DND-41 (cell line): ENCODE data around the gene TMEM245.

Experiments
- ATAC-seq: fragments of 200-7000 bp; cut with Tn5 transposase; 3 replicates; pipeline ENCODE4 v1.9.1; 2021; ENCODE audit warnings: low read depth; ENCODE audit not compliant: insufficient read depth
- DNase-seq: peaks from one replicate; pipeline ENCODE4 v3.0.0-alpha.2; 2020
- H2AFZ ChIP-seq: 2 replicates; pipeline ENCODE4 v1.6.0; 2012; ENCODE audit warnings: low read depth, low read length
- H3K27ac ChIP-seq: 2 replicates; pipeline ENCODE4 v1.5.1; 2012; ENCODE audit warnings: low read length, inconsistent platforms
- H3K27me3 ChIP-seq: fragments of 200-600 bp; sonication (generic); 2 replicates; pipeline ENCODE4 v1.6.0; 2012; ENCODE audit warnings: low read length, mild to moderate bottlenecking, inconsistent platforms; ENCODE audit not compliant: insufficient read depth, poor library complexity
- H3K36me3 ChIP-seq: 2 replicates; pipeline ENCODE4 v1.5.1; 2012; ENCODE audit warnings: low read length, inconsistent platforms; ENCODE audit not compliant: insufficient read depth
- H3K4me1 ChIP-seq: 2 replicates; pipeline ENCODE4 v1.5.1; 2012; ENCODE audit warnings: mild to moderate bottlenecking, low read length; ENCODE audit not compliant: insufficient read depth
- H3K4me2 ChIP-seq: 2 replicates; pipeline ENCODE4 v1.6.0; 2012; ENCODE audit warnings: mild to moderate bottlenecking, moderate library complexity, low read length, inconsistent platforms; ENCODE audit not compliant: insufficient read depth
- H3K4me3 ChIP-seq, 2 experiments: fragments of 200-600 bp in 1 of 2; shearing (Covaris generic) in 1 of 2; 2 replicates each; pipeline ENCODE4 v1.5.1; 2012 to 2016; ENCODE audit warnings: inconsistent platforms in 2 of 2, low read length in 2 of 2, mild to moderate bottlenecking in 2 of 2, low read depth in 1 of 2, moderate library complexity in 1 of 2
- H3K79me2 ChIP-seq: 2 replicates; pipeline ENCODE4 v1.6.0; 2012; ENCODE audit warnings: low read length, inconsistent platforms; ENCODE audit not compliant: insufficient read depth
- H3K9ac ChIP-seq: 2 replicates; pipeline ENCODE4 v1.6.0; 2012; ENCODE audit warnings: low read depth, mild to moderate bottlenecking, inconsistent platforms, low read length, moderate library complexity
- H3K9me3 ChIP-seq: 2 replicates; pipeline ENCODE4 v1.5.1; 2012; ENCODE audit warnings: low read length, moderate library complexity, mild to moderate bottlenecking, inconsistent platforms; ENCODE audit not compliant: insufficient read depth, severe bottlenecking
- H4K20me1 ChIP-seq: 2 replicates; pipeline ENCODE4 v1.6.0; 2012; ENCODE audit warnings: low read length; ENCODE audit not compliant: insufficient read depth
- EZH2 ChIP-seq: IDR thresholded peaks from 3 replicates; pipeline ENCODE4 v1.6.1; 2012; ENCODE audit warnings: borderline replicate concordance, low read depth, mild to moderate bottlenecking, moderate library complexity, low read length, inconsistent platforms; ENCODE audit not compliant: severe bottlenecking
- TF ChIP-seq, protein P1 (sequence below): IDR thresholded peaks from 2 replicates; pipeline ENCODE4 v1.5.1; 2012; ENCODE audit warnings: borderline replicate concordance, low read length, moderate library complexity, mild to moderate bottlenecking; ENCODE audit not compliant: poor library complexity, severe bottlenecking; ENCODE audit errors: extremely low read depth

The TMEM245 gene

GRCh38 chr9:109108318-109108717 is 11.4 kb downstream of the TMEM245 start:
- H3K27ac ChIP-seq: no peak overlapping the region
- no peak overlapping the region for H3K4me3 ChIP-seq
- H3K9me3 ChIP-seq: no peaks in the 10 kb centered on the region
- no peak for DNase-seq
- no peak overlapping the region for H3K4me2 ChIP-seq
- no peaks in the 10 kb centered on the region for H3K27me3 ChIP-seq
- no peak overlapping the region for H2AFZ ChIP-seq
- H3K79me2 ChIP-seq: peaks cover 98% of the 10 kb centered on the region
- no peak overlapping the region for H3K9ac ChIP-seq
- ATAC-seq: no peak
- H4K20me1 ChIP-seq: peaks cover 36% of the 10 kb centered on the region
- H3K36me3 ChIP-seq: peaks cover 34% of the 10 kb centered on the region
- TF ChIP-seq, protein P1, sequence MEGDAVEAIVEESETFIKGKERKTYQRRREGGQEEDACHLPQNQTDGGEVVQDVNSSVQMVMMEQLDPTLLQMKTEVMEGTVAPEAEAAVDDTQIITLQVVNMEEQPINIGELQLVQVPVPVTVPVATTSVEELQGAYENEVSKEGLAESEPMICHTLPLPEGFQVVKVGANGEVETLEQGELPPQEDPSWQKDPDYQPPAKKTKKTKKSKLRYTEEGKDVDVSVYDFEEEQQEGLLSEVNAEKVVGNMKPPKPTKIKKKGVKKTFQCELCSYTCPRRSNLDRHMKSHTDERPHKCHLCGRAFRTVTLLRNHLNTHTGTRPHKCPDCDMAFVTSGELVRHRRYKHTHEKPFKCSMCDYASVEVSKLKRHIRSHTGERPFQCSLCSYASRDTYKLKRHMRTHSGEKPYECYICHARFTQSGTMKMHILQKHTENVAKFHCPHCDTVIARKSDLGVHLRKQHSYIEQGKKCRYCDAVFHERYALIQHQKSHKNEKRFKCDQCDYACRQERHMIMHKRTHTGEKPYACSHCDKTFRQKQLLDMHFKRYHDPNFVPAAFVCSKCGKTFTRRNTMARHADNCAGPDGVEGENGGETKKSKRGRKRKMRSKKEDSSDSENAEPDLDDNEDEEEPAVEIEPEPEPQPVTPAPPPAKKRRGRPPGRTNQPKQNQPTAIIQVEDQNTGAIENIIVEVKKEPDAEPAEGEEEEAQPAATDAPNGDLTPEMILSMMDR: no peak
- TF ChIP-seq EZH2: no peak
- H3K4me1 ChIP-seq: peaks cover 4% of the 10 kb centered on the region; the same call in 1 of the 2 replicates

DNA sequence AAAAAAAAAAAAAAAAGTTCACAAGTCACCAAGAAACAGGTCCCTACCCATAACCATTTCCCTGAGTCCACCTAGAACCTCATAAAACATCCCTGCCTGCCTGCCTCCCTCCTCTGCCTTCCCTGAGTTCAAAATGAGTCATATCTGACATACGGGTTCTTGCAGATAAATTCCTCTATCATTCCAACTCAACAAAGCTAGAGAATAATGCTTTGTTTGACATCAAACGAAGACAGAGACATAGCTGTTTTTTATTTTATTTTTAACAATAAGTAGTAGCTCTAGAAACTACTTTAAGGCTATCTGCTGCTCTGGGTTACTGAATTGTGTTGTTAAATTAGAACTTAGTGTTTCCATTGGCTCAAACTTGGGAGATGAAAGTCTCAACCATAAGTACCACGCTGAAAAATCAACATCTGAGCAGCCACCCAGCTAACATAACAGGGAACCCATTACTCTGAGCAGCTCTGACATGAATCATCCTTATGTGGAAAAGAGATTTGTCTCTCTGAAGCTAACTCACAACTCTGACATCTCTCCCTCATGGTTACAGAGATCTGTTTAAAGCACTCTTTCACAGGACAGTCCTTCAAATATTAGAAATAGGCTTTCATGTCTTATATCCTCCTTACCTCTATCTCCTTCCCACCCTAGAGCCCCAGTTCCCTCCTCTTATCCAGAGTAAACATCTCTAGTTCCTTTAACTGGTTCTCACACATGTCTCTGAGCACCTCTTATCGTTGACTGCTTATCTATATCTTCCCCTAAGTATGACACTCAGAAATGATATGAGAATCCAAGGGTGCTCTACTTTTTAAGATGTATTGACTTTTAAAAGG is 12.1 kb downstream of the TMEM245 start:
- Histone ChIP-seq H2AFZ (no peak overlapping the region), H3K4me3 (no peak overlapping the region), H3K27me3 (no peaks in the 10 kb centered on the region), H3K9ac (no peak overlapping the region), H3K9me3 (no peaks in the 10 kb centered on the region), H3K36me3 (peaks cover 41% of the 10 kb centered on the region), H3K27ac (peak overlapping the region; percentile 52; the same call in 1 of the 2 replicates), H3K4me2 (no peak overlapping the region), H4K20me1 (peaks cover 29% of the 10 kb centered on the region), H3K4me1 (peaks cover 11% of the 10 kb centered on the region), H3K79me2 (peaks cover 98% of the 10 kb centered on the region)
- ATAC-seq: no peak
- no peak for DNase-seq
- TF ChIP-seq, protein P1: no peak
- no peak for TF ChIP-seq EZH2

DNA sequence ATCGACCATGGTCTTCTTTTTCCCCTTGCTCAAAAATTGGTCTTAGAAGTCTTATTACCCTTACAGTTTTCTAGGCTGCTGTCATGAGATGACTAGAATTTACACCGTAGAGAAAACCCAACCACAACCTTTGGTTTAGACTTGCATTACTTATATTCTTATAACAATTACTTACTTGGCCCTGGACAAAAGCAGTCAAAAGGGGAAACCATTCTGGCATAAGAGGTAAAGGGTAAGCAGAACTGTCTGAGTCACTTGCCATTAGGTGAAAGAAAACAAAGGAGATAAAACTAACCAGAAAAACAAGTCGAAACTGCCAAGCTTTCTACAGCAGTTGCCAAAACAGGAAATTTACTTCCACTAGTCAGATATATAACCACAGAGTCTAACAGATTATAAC is 17.9 kb downstream of the TMEM245 start:
- DNase-seq: peak; percentile 23
- Histone ChIP-seq H3K27me3 (no peaks in the 10 kb centered on the region), H3K79me2 (peaks cover 96% of the 10 kb centered on the region), H4K20me1 (peaks cover 19% of the 10 kb centered on the region; the same call in 1 of the 2 replicates), H2AFZ (no peak overlapping the region), H3K36me3 (peaks cover 72% of the 10 kb centered on the region), H3K9me3 (no peaks in the 10 kb centered on the region), H3K4me2 (peak overlapping the region; percentile 59), H3K9ac (peak overlapping the region; percentile 50), H3K27ac (peak overlapping the region; percentile 89), H3K4me3 (peak overlapping the region in 1 of 2 experiments; percentile 45; a peak in 2 of 4 replicates), H3K4me1 (peaks cover 48% of the 10 kb centered on the region)
- TF ChIP-seq EZH2: no peak
- TF ChIP-seq, protein P1: no peak
- ATAC-seq: peak; percentile 86
